Ishikawa (cell line): ENCODE data around the gene PLEKHM1.

Experiments
- CEBPB ChIP-seq: IDR thresholded peaks from 2 replicates; pipeline ENCODE4 v1.6.1; 2012
- EP300 ChIP-seq: IDR thresholded peaks from 2 replicates; pipeline ENCODE4 v1.6.1; 2012; ENCODE audit warnings: borderline replicate concordance
- RAD21 ChIP-seq: IDR thresholded peaks from 2 replicates; pipeline ENCODE4 v1.6.1; 2012; ENCODE audit warnings: low read depth

GRCh38 chr17:45411348-45412105 lies 79.0 kb downstream of the PLEKHM1 start:
- no peak for TF ChIP-seq CEBPB
- TF ChIP-seq EP300, result no peak
- TF ChIP-seq RAD21, result no peak
